GM23338 (cell line): Measurements from ENCODE around the gene USP30. TPM values are rescaled to one million over a fixed set of nuclear protein-coding genes. Genes with fewer than 3 reads are reported as not detected.

ENCODE experiments used
- ATAC-seq: fragments of 200-7000 bp; cut with Tn5 transposase; 3 replicates; pipeline ENCODE4 v1.9.1; 2020
- DNase-seq: peaks from one replicate; pipeline ENCODE4 v3.0.0-alpha.2; 2015; ENCODE audit warnings: low spot score
- H2AFZ ChIP-seq: fragments of 200-600 bp; sonication (generic); 2 replicates; pipeline ENCODE4 v1.8.0; 2016; ENCODE audit warnings: antibody characterized with exemption, mild to moderate bottlenecking, moderate library complexity
- H3F3A ChIP-seq: fragments of 200-600 bp; sonication (generic); replicated peaks from 2 replicates; pipeline ENCODE4 v1.8.0; 2017; ENCODE audit warnings: antibody characterized with exemption, mixed run types, low read depth
- H3K27ac ChIP-seq: fragments of 200-600 bp; sonication (generic); 2 replicates; pipeline ENCODE4 v1.6.1; 2016; ENCODE audit warnings: low read depth
- H3K27me3 ChIP-seq: fragments of 200-600 bp; sonication (generic); 2 replicates; pipeline ENCODE4 v1.8.0; 2016; ENCODE audit warnings: mild to moderate bottlenecking, mixed run types, moderate library complexity; ENCODE audit not compliant: insufficient read depth
- H3K36me3 ChIP-seq: fragments of 200-600 bp; sonication (generic); 2 replicates; pipeline ENCODE4 v1.8.0; 2016; ENCODE audit warnings: mild to moderate bottlenecking; ENCODE audit not compliant: insufficient read depth
- H3K4me1 ChIP-seq: fragments of 200-600 bp; sonication (generic); 2 replicates; pipeline ENCODE4 v1.8.0; 2016; ENCODE audit warnings: mild to moderate bottlenecking, moderate library complexity; ENCODE audit not compliant: insufficient read depth
- H3K4me2 ChIP-seq: fragments of 200-600 bp; sonication (generic); 2 replicates; pipeline ENCODE4 v1.7.1; 2017; ENCODE audit warnings: mixed run types
- H3K4me3 ChIP-seq: fragments of 200-600 bp; sonication (generic); 2 replicates; pipeline ENCODE4 v1.6.1; 2016; ENCODE audit warnings: mixed run types
- H3K79me2 ChIP-seq: fragments of 200-600 bp; sonication (generic); replicated peaks from 2 replicates; pipeline ENCODE4 v1.8.0; 2017; ENCODE audit warnings: mild to moderate bottlenecking; ENCODE audit not compliant: insufficient read depth
- H3K9me2 ChIP-seq: fragments of 200-600 bp; sonication (generic); 2 replicates; pipeline ENCODE4 v1.8.0; 2017; ENCODE audit not compliant: insufficient read depth
- H4K20me1 ChIP-seq: fragments of 200-600 bp; sonication (generic); replicated peaks from 2 replicates; pipeline ENCODE4 v1.8.0; 2017; ENCODE audit warnings: mild to moderate bottlenecking; ENCODE audit not compliant: insufficient read depth
- H3K27ac Mint-ChIP-seq: 2 replicates; pipeline ENCODE4 v1.8.0; 2020; ENCODE audit warnings: inconsistent platforms, mild to moderate bottlenecking, moderate library complexity, mixed read lengths
- H3K27me3 Mint-ChIP-seq: 3 replicates; pipeline ENCODE4 v1.8.0; 2022; ENCODE audit warnings: low read depth, mild to moderate bottlenecking, moderate library complexity, mixed read lengths, inconsistent platforms; ENCODE audit not compliant: insufficient read depth, poor library complexity
- H3K36me3 Mint-ChIP-seq: 3 replicates; pipeline ENCODE4 v1.8.0; 2021; ENCODE audit warnings: low read depth, mild to moderate bottlenecking, inconsistent platforms, moderate library complexity, mixed read lengths
- H3K4me1 Mint-ChIP-seq: 3 replicates; pipeline ENCODE4 v1.8.0; 2020; ENCODE audit warnings: mild to moderate bottlenecking, inconsistent platforms, mixed read lengths
- H3K4me3 Mint-ChIP-seq: 3 replicates; pipeline ENCODE4 v1.8.0; 2021; ENCODE audit warnings: moderate library complexity, mild to moderate bottlenecking, inconsistent platforms, mixed read lengths
- H3K9me3 Mint-ChIP-seq: 3 replicates; pipeline ENCODE4 v1.8.0; 2020; ENCODE audit warnings: moderate library complexity, mild to moderate bottlenecking, inconsistent platforms, mixed read lengths
- CTCF ChIP-seq, 2 experiments: fragments of 200-600 bp in 1 of 2; sonication (generic) in 1 of 2; conservative IDR thresholded peaks; 2 replicates each; pipeline versions ENCODE4 v1.5.1 to v1.6.1; 2016 to 2017; ENCODE audit warnings: antibody characterized with exemption in 2 of 2, low read depth in 2 of 2, mild to moderate bottlenecking in 2 of 2, moderate library complexity in 1 of 2
- ETS1 ChIP-seq: IDR thresholded peaks from 2 replicates; pipeline ENCODE4 v1.6.1; 2016; ENCODE audit warnings: antibody characterized with exemption
- NANOG ChIP-seq: IDR thresholded peaks from 2 replicates; pipeline ENCODE4 v1.6.1; 2016; ENCODE audit warnings: antibody characterized with exemption, borderline replicate concordance
- POLR2AphosphoS5 ChIP-seq: IDR thresholded peaks from 2 replicates; pipeline ENCODE4 v1.6.1; 2016; ENCODE audit warnings: antibody characterized with exemption, low read depth
- polyA plus RNA-seq: library from polyadenylated mRNA; unstranded; fragments of >200 nt; fragmentation: Nextera tagmentation; extraction: Ambion mirVana; gene quantifications from 2 replicates; pipeline ENCODE4 v1.2.1, GENCODE V29; 2016
- total RNA-seq: library from RNA; depleted of rRNA; stranded (reverse); fragments of >200 nt; shearing (Covaris generic); gene quantifications from 2 replicates; pipeline ENCODE4 v1.2.3, GENCODE V29; 2014
- TF ChIP-seq, protein P1 (sequence below): fragments of 250-450 bp; sonication (Bioruptor Pico); IDR thresholded peaks from 2 replicates; pipeline ENCODE4 v1.5.0; 2020; ENCODE audit warnings: mild to moderate bottlenecking, moderate library complexity
- TF ChIP-seq, protein P2 (sequence below): IDR thresholded peaks from one replicate; pipeline ENCODE4 v1.6.1; 2018; ENCODE audit warnings: antibody characterized with exemption; ENCODE audit not compliant: unreplicated experiment

Gene USP30
- total and polyA plus RNA-seq, 2 experiments from 2014 or later, result 2.9 to 6.1 TPM

DNA sequence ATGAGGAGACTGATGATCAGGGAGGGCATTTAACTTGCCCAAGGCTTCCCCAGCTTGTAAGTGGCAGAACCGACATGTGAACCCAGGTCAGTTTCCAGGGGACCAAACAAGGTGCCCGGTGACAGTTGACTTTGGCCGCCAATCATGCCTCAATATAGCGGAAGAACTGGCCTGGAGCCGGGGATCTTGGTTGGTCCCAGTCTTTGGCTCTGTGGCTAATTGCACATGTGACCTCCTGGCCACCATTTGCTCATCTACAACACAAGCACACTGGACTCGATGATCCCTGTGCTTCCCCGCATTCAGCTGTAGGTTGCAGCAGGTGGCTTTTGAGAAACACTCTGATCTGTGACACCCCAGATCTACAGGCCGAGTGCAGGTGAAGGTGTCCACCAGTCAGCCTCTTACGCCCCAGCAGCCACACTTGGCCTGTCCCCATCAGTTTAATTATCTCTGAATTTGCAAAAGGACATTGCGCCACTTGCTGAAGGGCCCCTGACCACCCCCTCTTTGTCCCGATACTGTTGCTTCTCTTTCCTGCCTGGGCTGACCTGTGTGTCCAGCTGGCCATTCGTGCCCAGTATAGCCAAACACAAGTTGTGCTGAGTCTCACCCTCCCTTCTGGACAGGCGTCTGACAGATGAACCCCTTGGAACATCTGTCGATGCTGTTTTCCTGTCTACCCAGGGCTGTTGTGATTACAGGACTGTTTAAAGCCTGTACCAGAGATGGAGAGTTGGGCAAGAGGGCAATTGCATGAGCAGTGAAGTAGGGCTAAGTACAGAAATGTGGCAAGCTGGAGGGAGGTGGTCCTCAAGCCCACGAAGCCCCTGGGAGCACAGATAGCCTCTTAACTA, 78.1 kb downstream of the USP30 start (continued):
- TF ChIP-seq, protein P1, sequence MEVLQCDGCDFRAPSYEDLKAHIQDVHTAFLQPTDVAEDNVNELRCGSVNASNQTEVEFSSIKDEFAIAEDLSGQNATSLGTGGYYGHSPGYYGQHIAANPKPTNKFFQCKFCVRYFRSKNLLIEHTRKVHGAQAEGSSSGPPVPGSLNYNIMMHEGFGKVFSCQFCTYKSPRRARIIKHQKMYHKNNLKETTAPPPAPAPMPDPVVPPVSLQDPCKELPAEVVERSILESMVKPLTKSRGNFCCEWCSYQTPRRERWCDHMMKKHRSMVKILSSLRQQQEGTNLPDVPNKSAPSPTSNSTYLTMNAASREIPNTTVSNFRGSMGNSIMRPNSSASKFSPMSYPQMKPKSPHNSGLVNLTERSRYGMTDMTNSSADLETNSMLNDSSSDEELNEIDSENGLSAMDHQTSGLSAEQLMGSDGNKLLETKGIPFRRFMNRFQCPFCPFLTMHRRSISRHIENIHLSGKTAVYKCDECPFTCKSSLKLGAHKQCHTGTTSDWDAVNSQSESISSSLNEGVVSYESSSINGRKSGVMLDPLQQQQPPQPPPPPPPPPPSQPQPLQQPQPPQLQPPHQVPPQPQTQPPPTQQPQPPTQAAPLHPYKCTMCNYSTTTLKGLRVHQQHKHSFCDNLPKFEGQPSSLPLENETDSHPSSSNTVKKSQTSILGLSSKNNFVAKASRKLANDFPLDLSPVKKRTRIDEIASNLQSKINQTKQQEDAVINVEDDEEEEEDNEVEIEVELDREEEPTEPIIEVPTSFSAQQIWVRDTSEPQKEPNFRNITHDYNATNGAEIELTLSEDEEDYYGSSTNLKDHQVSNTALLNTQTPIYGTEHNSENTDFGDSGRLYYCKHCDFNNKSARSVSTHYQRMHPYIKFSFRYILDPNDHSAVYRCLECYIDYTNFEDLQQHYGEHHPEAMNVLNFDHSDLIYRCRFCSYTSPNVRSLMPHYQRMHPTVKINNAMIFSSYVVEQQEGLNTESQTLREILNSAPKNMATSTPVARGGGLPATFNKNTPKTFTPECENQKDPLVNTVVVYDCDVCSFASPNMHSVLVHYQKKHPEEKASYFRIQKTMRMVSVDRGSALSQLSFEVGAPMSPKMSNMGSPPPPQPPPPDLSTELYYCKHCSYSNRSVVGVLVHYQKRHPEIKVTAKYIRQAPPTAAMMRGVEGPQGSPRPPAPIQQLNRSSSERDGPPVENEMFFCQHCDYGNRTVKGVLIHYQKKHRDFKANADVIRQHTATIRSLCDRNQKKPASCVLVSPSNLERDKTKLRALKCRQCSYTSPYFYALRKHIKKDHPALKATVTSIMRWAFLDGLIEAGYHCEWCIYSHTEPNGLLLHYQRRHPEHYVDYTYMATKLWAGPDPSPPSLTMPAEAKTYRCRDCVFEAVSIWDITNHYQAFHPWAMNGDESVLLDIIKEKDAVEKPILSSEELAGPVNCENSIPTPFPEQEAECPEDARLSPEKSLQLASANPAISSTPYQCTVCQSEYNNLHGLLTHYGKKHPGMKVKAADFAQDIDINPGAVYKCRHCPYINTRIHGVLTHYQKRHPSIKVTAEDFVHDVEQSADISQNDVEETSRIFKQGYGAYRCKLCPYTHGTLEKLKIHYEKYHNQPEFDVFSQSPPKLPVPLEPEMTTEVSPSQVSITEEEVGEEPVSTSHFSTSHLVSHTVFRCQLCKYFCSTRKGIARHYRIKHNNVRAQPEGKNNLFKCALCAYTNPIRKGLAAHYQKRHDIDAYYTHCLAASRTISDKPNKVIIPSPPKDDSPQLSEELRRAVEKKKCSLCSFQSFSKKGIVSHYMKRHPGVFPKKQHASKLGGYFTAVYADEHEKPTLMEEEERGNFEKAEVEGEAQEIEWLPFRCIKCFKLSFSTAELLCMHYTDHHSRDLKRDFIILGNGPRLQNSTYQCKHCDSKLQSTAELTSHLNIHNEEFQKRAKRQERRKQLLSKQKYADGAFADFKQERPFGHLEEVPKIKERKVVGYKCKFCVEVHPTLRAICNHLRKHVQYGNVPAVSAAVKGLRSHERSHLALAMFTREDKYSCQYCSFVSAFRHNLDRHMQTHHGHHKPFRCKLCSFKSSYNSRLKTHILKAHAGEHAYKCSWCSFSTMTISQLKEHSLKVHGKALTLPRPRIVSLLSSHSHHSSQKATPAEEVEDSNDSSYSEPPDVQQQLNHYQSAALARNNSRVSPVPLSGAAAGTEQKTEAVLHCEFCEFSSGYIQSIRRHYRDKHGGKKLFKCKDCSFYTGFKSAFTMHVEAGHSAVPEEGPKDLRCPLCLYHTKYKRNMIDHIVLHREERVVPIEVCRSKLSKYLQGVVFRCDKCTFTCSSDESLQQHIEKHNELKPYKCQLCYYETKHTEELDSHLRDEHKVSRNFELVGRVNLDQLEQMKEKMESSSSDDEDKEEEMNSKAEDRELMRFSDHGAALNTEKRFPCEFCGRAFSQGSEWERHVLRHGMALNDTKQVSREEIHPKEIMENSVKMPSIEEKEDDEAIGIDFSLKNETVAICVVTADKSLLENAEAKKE (CRISPR knock-in tag), result no peak
- no peak for TF ChIP-seq CTCF (conservative IDR thresholded peaks at IDR 0.05; ENCODE audit: low read depth in 2 of 2)

- H4K20me1 ChIP-seq, result no peaks in the 10 kb centered on the region
- H3K4me1 Mint-ChIP-seq, result peaks cover 4% of the 10 kb centered on the region
- H3K4me3 ChIP-seq, result no peak overlapping the region
- no peaks in the 10 kb centered on the region for H3F3A ChIP-seq
- no peaks in the 10 kb centered on the region for H3K36me3 ChIP-seq
- H3K27ac Mint-ChIP-seq, result no peak overlapping the region
- no peaks in the 10 kb centered on the region for H3K4me1 ChIP-seq
- H3K4me3 Mint-ChIP-seq, result no peak overlapping the region
- TF ChIP-seq ETS1 (no peak), POLR2AphosphoS5 (no peak), NANOG (no peak)
- TF ChIP-seq, protein P2, sequence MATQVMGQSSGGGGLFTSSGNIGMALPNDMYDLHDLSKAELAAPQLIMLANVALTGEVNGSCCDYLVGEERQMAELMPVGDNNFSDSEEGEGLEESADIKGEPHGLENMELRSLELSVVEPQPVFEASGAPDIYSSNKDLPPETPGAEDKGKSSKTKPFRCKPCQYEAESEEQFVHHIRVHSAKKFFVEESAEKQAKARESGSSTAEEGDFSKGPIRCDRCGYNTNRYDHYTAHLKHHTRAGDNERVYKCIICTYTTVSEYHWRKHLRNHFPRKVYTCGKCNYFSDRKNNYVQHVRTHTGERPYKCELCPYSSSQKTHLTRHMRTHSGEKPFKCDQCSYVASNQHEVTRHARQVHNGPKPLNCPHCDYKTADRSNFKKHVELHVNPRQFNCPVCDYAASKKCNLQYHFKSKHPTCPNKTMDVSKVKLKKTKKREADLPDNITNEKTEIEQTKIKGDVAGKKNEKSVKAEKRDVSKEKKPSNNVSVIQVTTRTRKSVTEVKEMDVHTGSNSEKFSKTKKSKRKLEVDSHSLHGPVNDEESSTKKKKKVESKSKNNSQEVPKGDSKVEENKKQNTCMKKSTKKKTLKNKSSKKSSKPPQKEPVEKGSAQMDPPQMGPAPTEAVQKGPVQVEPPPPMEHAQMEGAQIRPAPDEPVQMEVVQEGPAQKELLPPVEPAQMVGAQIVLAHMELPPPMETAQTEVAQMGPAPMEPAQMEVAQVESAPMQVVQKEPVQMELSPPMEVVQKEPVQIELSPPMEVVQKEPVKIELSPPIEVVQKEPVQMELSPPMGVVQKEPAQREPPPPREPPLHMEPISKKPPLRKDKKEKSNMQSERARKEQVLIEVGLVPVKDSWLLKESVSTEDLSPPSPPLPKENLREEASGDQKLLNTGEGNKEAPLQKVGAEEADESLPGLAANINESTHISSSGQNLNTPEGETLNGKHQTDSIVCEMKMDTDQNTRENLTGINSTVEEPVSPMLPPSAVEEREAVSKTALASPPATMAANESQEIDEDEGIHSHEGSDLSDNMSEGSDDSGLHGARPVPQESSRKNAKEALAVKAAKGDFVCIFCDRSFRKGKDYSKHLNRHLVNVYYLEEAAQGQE, result no peak
- DNase-seq (peak; percentile 20), ATAC-seq (peak; percentile 67)
- H3K27me3 Mint-ChIP-seq, result peaks cover 4% of the 10 kb centered on the region
- H3K9me3 Mint-ChIP-seq, result peaks cover 10% of the 10 kb centered on the region; the same call in 2 of the 3 replicates
- peak overlapping the region; percentile 52; the same call in 1 of the 2 replicates for H2AFZ ChIP-seq
- H3K79me2 ChIP-seq, result no peaks in the 10 kb centered on the region
- H3K4me2 ChIP-seq, result no peak overlapping the region
- no peaks in the 10 kb centered on the region; the same call in 1 of the 3 replicates for H3K36me3 Mint-ChIP-seq
- H3K27ac ChIP-seq, result no peak overlapping the region
- no peaks in the 10 kb centered on the region for H3K9me2 ChIP-seq
- no peaks in the 10 kb centered on the region for H3K27me3 ChIP-seq
Observed at GRCh38 chr12:109131154-109132050, 79.0 kb downstream of the USP30 start.
